Neuron (in vitro differentiated cells): ENCODE results near the gene AQP12B.
"Not testable (repeated sequence)": the region's sequence is repeated elsewhere in the genome, so short reads cannot be mapped to it uniquely, and the experiment has no call there.

Experiments used
- H2AFZ ChIP-seq: one replicate; pipeline ENCODE4 v1.6.1; 2013; ENCODE audit warnings: low read depth, mild to moderate bottlenecking, inconsistent platforms, low read length, moderate library complexity
- H3K27me3 ChIP-seq: one replicate; pipeline ENCODE4 v1.6.1; 2013; ENCODE audit warnings: low read length; ENCODE audit not compliant: insufficient read depth
- H3K36me3 ChIP-seq: one replicate; pipeline ENCODE4 v1.6.1; 2013; ENCODE audit warnings: low read length; ENCODE audit not compliant: insufficient read depth
- H3K4me1 ChIP-seq: one replicate; pipeline ENCODE4 v1.6.1; 2013; ENCODE audit warnings: low read length; ENCODE audit not compliant: insufficient read depth
- H3K4me3 ChIP-seq: 2 replicates; pipeline ENCODE4 v1.5.1; 2013; ENCODE audit warnings: mild to moderate bottlenecking, low read length, moderate library complexity
- H3K9me3 ChIP-seq: one replicate; pipeline ENCODE4 v1.6.1; 2013; ENCODE audit warnings: low read length

The AQP12B gene

GRCh38 chr2:240674461-240675184 is 8.1 kb downstream of the AQP12B start:
- not testable (repeated sequence) for H3K4me3 ChIP-seq, H3K9me3 ChIP-seq, H2AFZ ChIP-seq, H3K4me1 ChIP-seq, H3K36me3 ChIP-seq
- peaks cover 10% of the 10 kb centered on the region for H3K27me3 ChIP-seq

GRCh38 chr2:240672701-240673190 is 9.9 kb downstream of the AQP12B start:
- H3K4me3 ChIP-seq = no peak overlapping the region
- H3K36me3 ChIP-seq = no peaks in the 10 kb centered on the region
- H3K27me3 ChIP-seq = peaks cover 10% of the 10 kb centered on the region
- H2AFZ ChIP-seq = no peak overlapping the region
- peaks cover 3% of the 10 kb centered on the region for H3K4me1 ChIP-seq
- no peaks in the 10 kb centered on the region for H3K9me3 ChIP-seq

GRCh38 chr2:240672076-240672700 is 10.5 kb downstream of the AQP12B start:
- H3K36me3 ChIP-seq = no peaks in the 10 kb centered on the region
- no peak overlapping the region for H3K4me3 ChIP-seq
- peaks cover 10% of the 10 kb centered on the region for H3K27me3 ChIP-seq

GRCh38 chr2:240670950-240671349 is 11.7 kb downstream of the AQP12B start:
- Histone ChIP-seq H3K9me3 (no peaks in the 10 kb centered on the region), H2AFZ (no peak overlapping the region), H3K36me3 (no peaks in the 10 kb centered on the region), H3K4me3 (no peak overlapping the region), H3K4me1 (peaks cover 3% of the 10 kb centered on the region), H3K27me3 (peaks cover 12% of the 10 kb centered on the region)

More at GRCh38 chr2:240672076-240672700, 10.5 kb downstream of the AQP12B start:
- Histone ChIP-seq H3K9me3 (no peaks in the 10 kb centered on the region), H3K4me1 (peaks cover 3% of the 10 kb centered on the region), H2AFZ (no peak overlapping the region)

- Histone ChIP-seq H3K9me3 (no peaks in the 10 kb centered on the region), H2AFZ (no peak overlapping the region), H3K4me1 (peaks cover 3% of the 10 kb centered on the region), H3K27me3 (peaks cover 12% of the 10 kb centered on the region), H3K4me3 (no peak overlapping the region), H3K36me3 (no peaks in the 10 kb centered on the region)
These were observed 12.3 kb downstream of the AQP12B start for GRCh38 chr2:240670402-240670801.

GRCh38 chr2:240664622-240665021 is 18.1 kb downstream of the AQP12B start:
- H3K9me3 ChIP-seq = no peaks in the 10 kb centered on the region
- H3K4me3 ChIP-seq = no peak overlapping the region
- no peaks in the 10 kb centered on the region for H3K4me1 ChIP-seq
- peaks cover 2% of the 10 kb centered on the region for H3K27me3 ChIP-seq
- H3K36me3 ChIP-seq = no peaks in the 10 kb centered on the region
- H2AFZ ChIP-seq = no peak overlapping the region

GRCh38 chr2:240663546-240664190 is 19.0 kb downstream of the AQP12B start:
- Histone ChIP-seq H3K9me3 (no peaks in the 10 kb centered on the region), H3K4me1 (no peaks in the 10 kb centered on the region), H3K36me3 (no peaks in the 10 kb centered on the region), H3K4me3 (no peak overlapping the region), H3K27me3 (peaks cover 2% of the 10 kb centered on the region), H2AFZ (no peak overlapping the region)

GRCh38 chr2:240662681-240663080 is 20.0 kb downstream of the AQP12B start:
- H3K36me3 ChIP-seq = no peaks in the 10 kb centered on the region
- no peaks in the 10 kb centered on the region for H3K9me3 ChIP-seq
- no peak overlapping the region for H2AFZ ChIP-seq
- no peak overlapping the region for H3K4me3 ChIP-seq
- H3K4me1 ChIP-seq = no peaks in the 10 kb centered on the region
- H3K27me3 ChIP-seq = peaks cover 2% of the 10 kb centered on the region

GRCh38 chr2:240659883-240660282 is 22.8 kb downstream of the AQP12B start:
- not testable (repeated sequence) for H3K36me3 ChIP-seq, H3K4me1 ChIP-seq, H2AFZ ChIP-seq, H3K27me3 ChIP-seq, H3K9me3 ChIP-seq, H3K4me3 ChIP-seq

- H3K9me3 ChIP-seq = peaks cover 3% of the 10 kb centered on the region
- peaks cover 3% of the 10 kb centered on the region for H3K27me3 ChIP-seq
- no peaks in the 10 kb centered on the region for H3K4me1 ChIP-seq
- H3K36me3 ChIP-seq = no peaks in the 10 kb centered on the region
- no peak overlapping the region for H3K4me3 ChIP-seq
- H2AFZ ChIP-seq = no peak overlapping the region
These were observed 26.5 kb downstream of the AQP12B start for GRCh38 chr2:240655931-240656886.

- Histone ChIP-seq H3K4me1 (no peaks in the 10 kb centered on the region), H3K4me3 (no peak overlapping the region), H2AFZ (no peak overlapping the region), H3K9me3 (peaks cover 4% of the 10 kb centered on the region), H3K36me3 (no peaks in the 10 kb centered on the region), H3K27me3 (peaks cover 34% of the 10 kb centered on the region)
These were observed 31.5 kb downstream of the AQP12B start for GRCh38 chr2:240651185-240651584.

- Histone ChIP-seq H3K4me3 (no peak overlapping the region), H3K27me3 (peaks cover 37% of the 10 kb centered on the region), H3K9me3 (peaks cover 4% of the 10 kb centered on the region)
These were observed 32.3 kb downstream of the AQP12B start for GRCh38 chr2:240650254-240650965.

More at GRCh38 chr2:240650254-240650965, 32.3 kb downstream of the AQP12B start:
- H2AFZ ChIP-seq = no peak overlapping the region
- no peaks in the 10 kb centered on the region for H3K36me3 ChIP-seq
- H3K4me1 ChIP-seq = no peaks in the 10 kb centered on the region
